Measurements from ENCODE around the gene PAK5.

DNA sequence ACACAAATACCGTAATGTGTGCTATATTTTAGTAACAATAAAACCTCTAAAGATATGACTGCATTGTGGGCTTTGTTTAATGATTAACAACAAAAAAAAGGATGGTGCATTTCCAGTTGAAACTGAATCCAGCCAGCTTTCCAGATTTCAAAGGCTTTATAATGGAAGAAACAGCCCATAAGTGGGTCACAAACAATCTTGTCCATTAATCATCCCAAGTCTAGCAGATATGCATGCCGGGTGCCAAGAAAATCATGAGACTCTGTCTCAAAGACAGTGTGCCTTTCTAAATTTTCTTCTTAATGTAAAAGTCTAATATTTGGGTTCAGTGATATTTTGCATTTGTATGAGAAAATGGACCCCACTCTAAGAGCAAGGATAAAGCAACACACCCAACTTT lies 345.1 kb downstream of the PAK5 start:
- TF ChIP-seq POLR2A (IDR thresholded peaks at IDR 0.05) (no peak), POLR2AphosphoS5 (IDR thresholded peaks at IDR 0.05; ENCODE audit: insufficient read depth in 1 of 2, low read depth in 1 of 2) (no peak)
- TF ChIP-seq, protein P1, sequence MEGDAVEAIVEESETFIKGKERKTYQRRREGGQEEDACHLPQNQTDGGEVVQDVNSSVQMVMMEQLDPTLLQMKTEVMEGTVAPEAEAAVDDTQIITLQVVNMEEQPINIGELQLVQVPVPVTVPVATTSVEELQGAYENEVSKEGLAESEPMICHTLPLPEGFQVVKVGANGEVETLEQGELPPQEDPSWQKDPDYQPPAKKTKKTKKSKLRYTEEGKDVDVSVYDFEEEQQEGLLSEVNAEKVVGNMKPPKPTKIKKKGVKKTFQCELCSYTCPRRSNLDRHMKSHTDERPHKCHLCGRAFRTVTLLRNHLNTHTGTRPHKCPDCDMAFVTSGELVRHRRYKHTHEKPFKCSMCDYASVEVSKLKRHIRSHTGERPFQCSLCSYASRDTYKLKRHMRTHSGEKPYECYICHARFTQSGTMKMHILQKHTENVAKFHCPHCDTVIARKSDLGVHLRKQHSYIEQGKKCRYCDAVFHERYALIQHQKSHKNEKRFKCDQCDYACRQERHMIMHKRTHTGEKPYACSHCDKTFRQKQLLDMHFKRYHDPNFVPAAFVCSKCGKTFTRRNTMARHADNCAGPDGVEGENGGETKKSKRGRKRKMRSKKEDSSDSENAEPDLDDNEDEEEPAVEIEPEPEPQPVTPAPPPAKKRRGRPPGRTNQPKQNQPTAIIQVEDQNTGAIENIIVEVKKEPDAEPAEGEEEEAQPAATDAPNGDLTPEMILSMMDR (IDR thresholded peaks at IDR 0.05) = no peak
